A673 (cell line): ENCODE measurements around the gene SRPK3.

Source experiments
- CTCF ChIP-seq: fragments of 300-800, 200-600 bp; sonication (generic); conservative IDR thresholded peaks from 2 replicates; pipeline ENCODE4 v1.5.1; 2017; ENCODE audit warnings: low read depth, mild to moderate bottlenecking, antibody characterized with exemption, low read length, moderate library complexity, mixed read lengths
- EZH2 ChIP-seq: fragments of 200-600 bp; sonication (generic); IDR thresholded peaks from 2 replicates; pipeline ENCODE4 v1.6.1; 2017; ENCODE audit warnings: borderline replicate concordance, low read depth, mild to moderate bottlenecking, mixed read lengths, antibody characterized with exemption, low read length; ENCODE audit not compliant: poor library complexity, severe bottlenecking

GRCh38 chrX:153739754-153740486 lies 40.9 kb upstream of the SRPK3 start:
- no peak for TF ChIP-seq CTCF
- TF ChIP-seq EZH2 = no peak
